ENCODE measurements around the gene COL13A1.

The COL13A1 gene

GRCh38 chr10:69963835-69964710, 162.4 kb downstream of the COL13A1 start:
- no peak for DNase-seq (ENCODE audit: low read depth)

GRCh38 chr10:69965086-69965485, 163.4 kb downstream of the COL13A1 start:
- no peak for DNase-seq (ENCODE audit: low read depth)

GRCh38 chr10:69965919-69966662, 164.4 kb downstream of the COL13A1 start:
- DNase-seq (ENCODE audit: low read depth): no peak

GRCh38 chr10:69968830-69969229, 167.1 kb downstream of the COL13A1 start:
- DNase-seq (ENCODE audit: low read depth): no peak

- DNase-seq (ENCODE audit: low read depth): no peak
Measured at GRCh38 chr10:69969977-69970376, 168.3 kb downstream of the COL13A1 start.

- DNase-seq (ENCODE audit: low read depth): no peak
Measured at GRCh38 chr10:69972981-69973397, 171.3 kb downstream of the COL13A1 start.

GRCh38 chr10:69973678-69974077, 172.0 kb downstream of the COL13A1 start:
- no peak for DNase-seq (ENCODE audit: low read depth)

- no peak for DNase-seq (ENCODE audit: low read depth)
Measured at GRCh38 chr10:69974551-69975155, 172.9 kb downstream of the COL13A1 start.

- DNase-seq (ENCODE audit: low read depth): no peak
Measured at GRCh38 chr10:69976795-69977546, 175.3 kb downstream of the COL13A1 start.

- DNase-seq (ENCODE audit: low read depth): no peak
Measured at GRCh38 chr10:69979174-69979573, 177.5 kb downstream of the COL13A1 start.

- DNase-seq (ENCODE audit: low read depth): no peak
Measured at GRCh38 chr10:69980672-69981071, 179.0 kb downstream of the COL13A1 start.

GRCh38 chr10:69988094-69988493, 186.4 kb downstream of the COL13A1 start:
- no peak for DNase-seq (ENCODE audit: low read depth)

GRCh38 chr10:69991151-69991550, 189.4 kb downstream of the COL13A1 start:
- DNase-seq (ENCODE audit: low read depth): no peak

- no peak for DNase-seq (ENCODE audit: low read depth)
Measured at GRCh38 chr10:69994262-69994661, 192.6 kb downstream of the COL13A1 start.

GRCh38 chr10:69996611-69997010, 194.9 kb downstream of the COL13A1 start:
- no peak for DNase-seq (ENCODE audit: low read depth)

- DNase-seq (ENCODE audit: low read depth): no peak
Measured at GRCh38 chr10:70000262-70000661, 198.6 kb downstream of the COL13A1 start.

- no peak for DNase-seq (ENCODE audit: low read depth)
Measured at GRCh38 chr10:70007116-70007820, 205.6 kb downstream of the COL13A1 start.

Measured in activated gamma-delta T cell treated with anti-CD3 and anti-CD28 coated beads, Interleukin-2, amount 50 U/mL, for 16 hours (primary cell).